ENCODE measurements around the gene CHRND. TPM values are rescaled to one million over a fixed set of nuclear protein-coding genes. Genes with fewer than 3 reads are reported as not detected.
A peak's percentile ranks its signal among the peaks of the same experiment; 100 is the strongest.

The CHRND gene
- polyA plus RNA-seq, 10 donors, result 88.9 to 152 (median 129) TPM

DNA sequence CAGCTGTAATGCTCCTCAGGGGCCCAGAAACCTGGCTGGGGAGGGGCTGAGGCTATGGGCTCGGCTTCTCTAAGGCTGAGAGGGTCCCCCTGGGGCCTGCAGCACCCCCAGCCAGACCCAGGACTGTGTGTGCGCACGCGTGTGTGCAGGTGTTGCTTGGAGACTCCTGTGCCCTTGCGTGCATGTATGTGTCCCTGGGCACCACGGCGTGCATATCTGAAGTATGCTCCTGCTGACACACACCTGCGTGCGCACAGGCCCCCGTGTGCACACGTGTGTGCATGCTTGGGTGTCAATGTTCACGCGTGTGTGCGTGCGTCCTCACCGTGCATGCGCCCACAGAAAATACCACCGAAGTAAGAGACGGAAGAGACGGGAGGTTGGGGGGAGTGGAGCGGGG, 23.4 kb upstream of the CHRND start:
- DNase-seq, result no peak

DNA sequence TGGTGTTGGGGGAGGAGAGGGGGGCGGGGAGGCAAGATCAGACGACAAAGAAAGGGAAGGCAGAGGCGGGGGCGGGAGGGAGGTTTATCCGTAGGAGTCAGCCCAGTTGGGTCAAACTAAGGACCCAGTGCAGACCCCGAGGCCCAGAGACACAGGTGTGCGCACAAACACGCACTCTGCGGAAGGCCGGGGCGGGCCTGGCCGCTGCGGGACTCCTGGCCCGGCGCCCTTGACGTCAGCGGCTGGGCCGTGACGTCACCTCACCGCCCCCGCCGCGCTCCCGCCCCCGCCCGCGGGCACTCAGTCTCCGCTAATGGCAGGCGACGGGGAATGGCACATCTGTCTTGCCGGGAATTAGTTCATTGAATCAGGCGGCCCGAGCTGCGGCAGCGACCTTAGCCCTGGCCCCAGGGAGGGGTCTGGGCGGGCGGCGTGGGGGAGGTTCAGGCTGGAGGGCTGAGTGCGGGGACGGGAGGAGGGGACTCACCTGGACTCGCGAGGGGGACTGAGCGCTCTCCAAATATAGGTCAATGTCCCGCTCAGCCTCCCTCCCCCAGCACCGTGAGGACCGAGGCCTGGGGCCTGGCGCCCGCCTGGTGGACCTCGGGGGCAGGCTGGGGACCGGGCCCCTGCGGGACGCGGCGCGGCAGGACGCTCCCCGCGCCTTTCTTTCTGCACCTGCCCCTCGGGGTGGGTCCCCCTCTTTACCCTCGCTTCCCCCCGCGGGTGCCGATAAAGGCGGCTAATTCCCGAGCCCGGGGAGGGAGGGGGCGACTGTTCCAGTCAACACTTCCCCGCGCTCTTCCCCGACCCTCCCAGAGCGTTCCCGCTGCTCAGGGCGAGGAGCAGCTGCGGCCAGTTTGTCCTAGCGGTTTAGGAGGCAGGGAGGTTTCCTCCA, 22.8 kb upstream of the CHRND start:
- DNase-seq, result peak in 1 of 3 donors; percentile 59

DNA sequence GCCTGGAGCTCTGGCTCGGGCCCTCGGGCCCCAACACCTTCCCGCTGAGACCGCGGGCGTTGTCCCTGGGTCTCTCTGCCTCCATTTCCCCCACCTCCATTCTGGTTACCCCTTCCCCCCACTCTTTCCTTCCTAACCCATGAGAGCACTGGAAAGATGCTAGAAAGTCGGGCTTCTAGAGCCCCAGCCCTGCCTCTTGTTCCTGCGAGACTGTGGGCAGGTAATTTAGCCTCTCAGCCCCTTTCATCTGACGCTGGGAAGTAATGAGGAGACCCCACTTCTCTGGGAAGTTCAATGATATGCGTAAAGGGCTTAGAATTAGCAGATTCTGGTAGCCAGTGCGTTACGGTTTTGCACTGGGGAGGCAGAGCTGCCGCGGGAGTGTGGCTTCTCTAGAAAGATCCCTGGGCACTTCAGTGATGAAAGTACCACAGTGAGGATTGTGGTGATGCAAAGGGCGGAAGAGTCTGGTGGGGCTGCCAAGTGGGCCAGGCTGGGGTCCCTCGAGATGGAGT, 22.1 kb upstream of the CHRND start:
- no peak for DNase-seq

DNA sequence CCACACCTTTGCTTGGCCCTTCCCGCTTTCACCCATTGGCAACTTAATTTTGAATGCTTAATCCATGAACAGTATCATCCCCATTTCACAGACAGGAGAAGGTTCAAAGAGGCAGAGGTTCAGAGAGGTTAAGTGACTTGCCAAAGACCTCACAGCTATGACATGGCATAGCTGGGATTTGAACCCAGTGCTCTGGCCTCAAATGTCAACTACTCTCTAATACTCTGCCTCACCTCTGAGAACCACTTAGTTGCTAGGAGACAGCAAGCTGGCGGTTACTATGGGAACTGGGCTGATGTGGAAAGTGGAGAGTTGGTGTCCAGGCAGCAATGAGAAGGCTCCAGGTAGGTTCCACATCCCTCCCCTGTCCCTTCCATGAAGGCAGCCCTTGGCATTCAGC, 21.5 kb upstream of the CHRND start:
- DNase-seq, result no peak

DNA sequence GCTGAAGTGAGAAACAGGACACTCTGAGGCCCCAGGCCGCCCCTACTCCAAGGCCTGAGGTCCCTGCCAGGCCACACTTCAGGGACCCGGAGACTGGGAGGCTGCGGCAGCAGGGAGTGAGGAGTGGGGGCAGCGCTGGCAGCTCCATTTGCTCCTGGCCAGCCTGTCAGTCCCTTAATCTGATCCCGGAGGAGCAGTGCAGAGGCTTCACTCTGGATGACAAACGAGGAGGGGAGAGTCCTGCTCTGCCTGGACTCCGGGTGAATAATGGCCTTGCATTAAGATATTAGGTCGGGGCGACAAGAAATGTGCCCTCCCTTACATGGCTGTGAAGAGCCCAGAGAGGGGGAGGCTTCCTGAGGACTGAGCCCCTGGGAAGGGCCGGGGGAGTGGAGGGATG, 20.1 kb upstream of the CHRND start:
- DNase-seq, result no peak

DNA sequence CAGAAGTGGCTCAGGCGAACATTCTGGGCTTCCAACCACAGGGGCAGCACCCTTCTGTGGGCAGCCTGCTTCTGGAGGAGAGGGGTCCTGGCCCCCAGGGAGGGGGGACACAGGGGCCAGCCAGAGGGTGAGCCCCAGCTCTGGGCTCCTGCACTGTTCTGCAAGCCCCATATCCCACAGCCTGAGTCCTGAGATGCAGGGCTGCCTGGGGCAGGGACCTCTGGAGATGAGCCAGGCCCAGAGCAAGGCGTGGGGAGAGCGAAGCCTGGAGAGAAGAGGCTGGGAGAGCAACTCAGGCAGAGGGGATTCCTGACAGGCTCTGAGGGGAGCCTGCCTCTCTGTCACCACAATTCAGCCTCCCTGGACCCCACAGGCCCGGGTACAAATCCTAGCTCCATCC, 19.3 kb upstream of the CHRND start:
- DNase-seq, result no peak

DNA sequence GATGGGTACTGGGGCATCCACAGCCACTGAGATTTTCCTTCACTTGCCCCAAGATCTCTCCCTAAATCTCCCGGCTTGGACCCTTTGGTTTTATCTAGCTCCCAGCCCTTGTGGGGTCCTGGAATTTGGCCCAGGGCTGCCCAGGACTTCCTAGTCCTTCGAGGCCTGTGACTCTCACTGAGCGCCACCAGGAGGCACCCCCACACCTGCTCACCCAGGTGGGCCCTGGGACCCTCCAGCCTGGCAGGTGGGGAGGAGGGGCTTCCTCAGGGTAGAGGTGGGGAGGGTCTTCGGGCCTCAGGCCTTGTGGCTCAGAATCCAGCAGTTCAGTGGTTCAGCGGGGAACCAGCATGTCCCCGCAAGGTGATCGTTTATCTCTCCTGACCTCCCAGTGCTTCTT, 17.7 kb upstream of the CHRND start:
- no peak for DNase-seq

DNA sequence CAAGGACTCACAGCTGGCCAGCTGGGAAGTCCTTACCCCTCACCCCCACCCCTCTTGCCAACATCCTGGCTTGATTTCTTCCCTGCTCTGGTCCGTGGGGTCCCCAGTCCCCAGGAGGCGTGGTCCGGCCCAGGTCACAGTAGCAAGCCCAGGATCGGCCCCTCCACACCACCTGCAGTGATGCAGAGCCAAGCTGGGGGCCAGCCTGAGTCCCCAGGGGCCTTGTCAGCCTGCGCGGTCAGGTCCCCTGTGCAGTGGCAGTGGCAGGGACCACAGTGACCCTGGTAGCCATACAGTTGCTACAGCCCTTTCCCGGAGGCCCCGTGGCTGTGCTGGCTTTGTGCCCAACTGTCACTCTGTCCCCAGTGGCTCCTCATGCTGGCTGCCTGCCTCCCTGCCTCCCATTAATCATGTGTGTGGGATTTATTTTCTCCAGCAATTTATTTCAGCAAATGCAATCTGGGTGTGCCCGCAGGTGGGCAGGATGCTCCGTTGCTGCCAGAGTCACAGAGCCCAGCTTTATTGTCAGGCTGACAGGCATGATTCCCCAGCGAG, 14.5 kb upstream of the CHRND start:
- DNase-seq, result no peak

DNA sequence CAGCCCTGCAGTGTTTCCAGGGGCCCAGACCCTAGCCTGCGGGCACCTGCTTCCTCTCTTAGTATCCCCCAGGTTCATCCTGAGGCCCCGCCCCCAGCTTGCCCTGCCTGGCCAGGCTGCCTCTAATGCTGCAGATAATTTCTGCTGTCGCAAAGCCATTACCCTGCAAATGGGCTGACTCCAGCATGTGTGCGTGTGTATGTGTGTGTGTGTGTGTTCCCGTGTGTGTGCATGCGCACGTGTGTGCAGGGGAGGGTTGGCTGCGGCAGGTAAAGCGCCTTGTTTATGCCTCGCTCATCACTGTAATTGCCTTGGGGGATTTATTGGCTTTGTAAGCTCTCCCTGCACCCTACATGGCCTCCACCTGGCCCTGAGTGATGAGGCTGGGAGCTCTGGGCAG, 13.4 kb upstream of the CHRND start:
- DNase-seq, result no peak

DNA sequence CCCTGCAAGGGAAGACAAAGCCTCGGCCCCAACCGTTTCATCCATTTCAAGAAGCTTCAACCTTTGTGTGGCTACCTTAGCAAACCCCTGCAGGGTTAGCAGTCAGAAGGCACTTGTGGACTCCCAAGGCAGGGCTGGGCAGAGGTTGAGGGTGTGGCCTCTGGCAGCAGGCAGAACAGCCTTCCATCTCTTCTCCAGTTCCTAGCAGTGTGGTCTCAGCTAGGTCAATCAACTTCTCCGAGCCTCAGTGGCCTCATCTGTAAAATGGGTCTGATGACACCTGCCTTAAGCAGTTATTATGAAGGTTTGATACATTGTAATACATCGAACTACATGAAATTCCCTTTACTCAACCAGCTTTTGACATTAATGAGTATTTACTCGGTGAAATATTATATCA, 12.6 kb upstream of the CHRND start:
- no peak for DNase-seq

DNA sequence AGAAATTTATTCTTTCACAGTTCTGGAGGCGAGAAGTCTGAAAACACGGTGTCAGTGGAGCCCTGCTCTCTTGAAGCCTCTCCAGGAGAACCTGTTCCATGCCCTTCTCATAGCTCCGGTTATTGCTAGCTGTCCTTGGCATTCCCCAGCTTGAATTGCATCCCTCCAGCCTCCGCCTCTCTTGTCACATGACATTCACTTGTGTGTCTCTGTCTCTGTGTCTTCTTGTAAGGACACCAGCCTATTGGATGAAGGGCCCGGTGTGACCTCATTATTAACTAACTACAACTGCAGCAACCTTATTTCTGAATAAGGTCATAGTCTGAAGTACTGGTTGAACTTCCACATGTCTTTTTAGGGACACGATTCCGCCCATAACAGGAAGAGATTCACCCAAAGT, 10.3 kb upstream of the CHRND start:
- DNase-seq, result no peak

DNA sequence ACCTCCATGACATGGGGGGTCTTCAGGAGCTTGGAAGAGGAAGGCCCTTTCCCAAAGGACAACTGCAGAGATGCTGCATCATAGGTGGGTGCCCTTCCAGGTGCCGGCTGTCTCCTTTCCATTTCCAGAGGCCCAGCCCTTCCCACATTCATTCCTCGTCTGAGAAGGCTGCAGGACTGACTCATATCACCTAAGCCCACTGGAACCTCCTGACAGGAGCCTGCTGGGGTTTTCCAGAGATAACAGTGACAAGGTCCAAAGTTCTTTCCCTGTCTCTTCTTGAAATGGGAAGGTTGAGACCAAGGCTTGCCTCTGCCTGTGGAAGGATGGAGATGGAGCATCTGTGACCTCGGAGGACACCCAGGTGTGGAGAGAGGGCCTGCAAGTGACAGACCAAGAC, 9.4 kb upstream of the CHRND start:
- no peak for DNase-seq

DNA sequence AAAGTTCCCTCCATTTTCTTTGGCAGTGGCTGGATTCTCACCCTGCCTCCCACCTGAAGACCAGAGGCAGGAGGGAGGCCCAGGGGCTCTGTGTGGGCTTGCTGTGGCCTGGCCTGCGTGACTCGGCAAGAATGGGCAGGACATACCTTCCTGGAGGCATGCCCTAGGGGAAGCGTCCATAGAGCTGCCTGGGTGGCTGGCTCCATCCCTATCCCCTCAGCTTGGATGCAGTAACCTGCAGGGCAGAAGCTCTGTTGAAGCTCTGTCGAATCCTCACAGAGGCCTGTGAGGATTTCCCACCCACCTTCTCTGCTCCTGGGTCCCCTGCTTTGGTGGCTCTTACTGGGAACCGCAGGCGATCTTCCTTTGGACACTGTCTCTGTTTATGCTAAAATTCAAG, 7.1 kb upstream of the CHRND start:
- no peak for DNase-seq

DNA sequence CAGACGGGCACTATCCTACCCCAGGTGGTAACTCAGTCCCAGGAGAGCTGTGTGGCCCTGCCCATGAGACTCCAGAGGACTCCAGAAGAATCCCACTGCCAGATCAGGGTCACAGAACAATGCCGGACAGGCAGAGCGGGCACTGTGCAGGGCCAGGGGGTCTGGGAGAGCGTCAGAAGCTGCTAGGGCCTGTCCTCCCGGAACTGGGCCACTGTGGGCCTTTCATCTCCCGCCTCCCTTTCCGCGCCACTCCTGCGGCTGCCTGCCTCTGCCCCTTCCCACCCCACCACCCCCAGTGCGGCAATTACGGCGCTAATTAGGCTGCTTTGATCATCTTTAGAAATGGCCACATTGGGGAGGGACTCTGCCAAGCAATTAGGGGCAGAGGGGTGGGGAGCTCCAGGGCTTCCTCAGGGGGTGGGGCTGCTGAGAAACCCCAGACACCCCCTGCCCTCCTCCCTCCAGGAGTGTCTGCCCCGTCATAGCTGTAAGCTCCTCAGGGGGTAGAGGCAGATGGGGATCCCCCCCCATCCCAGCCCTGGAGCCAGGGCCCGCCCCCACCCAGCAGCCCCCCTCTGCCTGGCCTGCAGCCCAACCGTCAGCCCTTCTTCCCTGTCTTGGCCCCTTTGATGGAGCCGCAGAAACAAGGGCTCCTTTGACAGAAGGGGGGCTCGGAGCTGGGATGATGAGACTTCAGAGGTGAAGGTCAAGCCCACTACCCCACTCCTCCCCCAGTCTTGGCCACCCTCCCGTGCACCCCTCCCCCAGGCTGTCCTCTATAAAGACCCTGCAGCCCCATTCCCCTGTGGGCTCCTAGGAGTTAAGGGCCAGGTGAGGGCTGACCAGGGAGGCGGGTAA, 6.2 kb upstream of the CHRND start, which contains the start of gene PRSS56:
Gene PRSS56, plus strand, starts transcription at position 808 of the 858 bp plus-strand sequence. CDS start 211 bp downstream, outside the sequence.
- DNase-seq, result no peak

DNA sequence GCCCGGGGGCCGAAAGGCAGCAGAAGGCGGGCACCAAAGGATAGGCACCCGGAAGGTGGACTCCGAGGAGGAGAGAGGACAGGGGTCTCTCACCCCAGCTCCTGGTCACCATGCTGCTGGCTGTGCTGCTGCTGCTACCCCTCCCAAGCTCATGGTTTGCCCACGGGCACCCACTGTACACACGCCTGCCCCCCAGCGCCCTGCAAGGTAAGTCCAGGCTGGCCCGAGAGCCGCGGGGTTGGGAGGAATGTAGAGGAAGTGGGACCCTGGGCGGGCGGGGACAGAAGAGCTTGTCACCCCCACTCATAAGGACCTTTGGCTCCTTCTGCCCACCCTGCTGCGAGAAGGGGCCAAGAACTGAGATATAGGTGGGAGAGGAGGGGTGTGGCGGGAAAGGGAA, 5.5 kb upstream of the CHRND start:
- no peak for DNase-seq

DNA sequence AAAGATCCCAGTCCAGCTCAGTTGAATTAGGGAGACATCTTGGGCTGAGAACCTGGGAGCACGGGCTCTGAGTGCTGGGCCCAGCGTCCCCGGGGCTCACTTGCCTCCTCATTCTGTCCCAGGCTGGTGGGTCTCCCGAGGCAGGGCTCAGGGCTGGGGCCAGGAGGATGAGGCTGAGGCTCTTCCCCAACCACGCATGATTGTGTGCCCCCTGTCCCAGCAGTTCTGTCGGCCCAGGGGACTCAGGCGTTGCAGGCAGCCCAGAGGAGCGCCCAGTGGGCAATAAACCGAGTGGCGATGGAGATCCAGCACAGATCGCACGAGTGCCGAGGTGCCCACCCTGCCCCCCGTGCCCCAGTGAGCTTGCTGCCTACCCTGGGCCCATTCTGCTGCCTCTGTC, 4.9 kb upstream of the CHRND start:
- DNase-seq, result no peak

DNA sequence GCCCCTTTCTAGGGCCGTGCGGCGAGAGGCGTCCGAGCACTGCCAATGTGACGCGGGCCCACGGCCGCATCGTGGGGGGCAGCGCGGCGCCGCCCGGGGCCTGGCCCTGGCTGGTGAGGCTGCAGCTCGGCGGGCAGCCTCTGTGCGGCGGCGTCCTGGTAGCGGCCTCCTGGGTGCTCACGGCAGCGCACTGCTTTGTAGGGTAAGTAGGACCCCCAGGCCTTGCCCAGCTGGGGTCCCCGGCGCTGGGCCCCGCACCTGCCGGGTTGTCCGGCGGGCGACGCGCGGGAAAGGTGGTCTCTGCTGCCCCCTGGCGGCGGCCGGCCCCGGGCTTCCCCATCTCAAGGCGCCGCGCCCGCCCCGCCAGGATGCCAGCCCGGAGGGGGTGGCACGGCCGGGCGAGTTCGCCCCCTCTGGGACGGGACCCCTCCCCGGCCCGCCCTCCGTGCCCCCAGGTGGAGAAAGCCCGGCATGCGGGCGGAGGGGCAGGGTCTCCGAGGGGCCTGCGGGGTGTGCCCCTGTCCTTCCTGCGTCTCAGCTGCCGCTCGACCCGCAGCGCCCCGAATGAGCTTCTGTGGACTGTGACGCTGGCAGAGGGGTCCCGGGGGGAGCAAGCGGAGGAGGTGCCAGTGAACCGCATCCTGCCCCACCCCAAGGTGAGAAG, 3.9 kb upstream of the CHRND start:
- peak in 1 of 3 donors; percentile 70 for DNase-seq

DNA sequence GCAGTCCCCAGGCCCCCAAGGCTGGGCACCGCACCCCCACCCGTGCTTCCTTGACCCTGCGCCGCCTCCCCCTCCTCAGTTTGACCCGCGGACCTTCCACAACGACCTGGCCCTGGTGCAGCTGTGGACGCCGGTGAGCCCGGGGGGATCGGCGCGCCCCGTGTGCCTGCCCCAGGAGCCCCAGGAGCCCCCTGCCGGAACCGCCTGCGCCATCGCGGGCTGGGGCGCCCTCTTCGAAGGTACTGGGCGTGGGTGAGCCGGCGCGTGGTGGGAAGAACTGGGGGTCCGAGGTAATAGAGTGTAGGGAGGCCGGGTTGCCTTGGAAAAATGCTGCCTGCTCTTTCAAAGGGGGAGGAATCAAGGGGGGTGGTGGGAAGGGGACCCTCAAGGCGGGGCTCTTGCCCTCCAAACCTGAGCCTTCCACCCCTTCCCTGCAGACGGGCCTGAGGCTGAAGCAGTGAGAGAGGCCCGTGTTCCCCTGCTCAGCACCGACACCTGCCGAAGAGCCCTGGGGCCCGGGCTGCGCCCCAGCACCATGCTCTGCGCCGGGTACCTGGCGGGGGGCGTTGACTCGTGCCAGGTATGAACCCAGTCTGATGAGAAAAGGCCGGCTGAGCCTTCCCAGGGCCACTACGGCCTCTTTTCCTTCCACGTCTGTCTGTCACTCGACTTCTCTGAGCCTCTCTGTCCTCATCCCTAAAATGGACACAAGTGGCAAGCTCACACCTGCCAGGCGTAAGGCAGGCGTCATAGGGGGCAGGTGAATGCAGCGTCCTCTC, 3.1 kb upstream of the CHRND start:
- DNase-seq, result no peak

DNA sequence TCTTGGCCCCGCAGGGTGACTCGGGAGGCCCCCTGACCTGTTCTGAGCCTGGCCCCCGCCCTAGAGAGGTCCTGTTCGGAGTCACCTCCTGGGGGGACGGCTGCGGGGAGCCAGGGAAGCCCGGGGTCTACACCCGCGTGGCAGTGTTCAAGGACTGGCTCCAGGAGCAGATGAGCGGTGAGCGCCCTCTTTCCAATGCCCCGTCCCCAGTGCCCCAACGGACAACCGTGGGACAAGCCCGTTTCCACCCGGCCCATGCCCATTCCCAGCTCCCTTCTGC, 2.6 kb upstream of the CHRND start:
- DNase-seq, result no peak

DNA sequence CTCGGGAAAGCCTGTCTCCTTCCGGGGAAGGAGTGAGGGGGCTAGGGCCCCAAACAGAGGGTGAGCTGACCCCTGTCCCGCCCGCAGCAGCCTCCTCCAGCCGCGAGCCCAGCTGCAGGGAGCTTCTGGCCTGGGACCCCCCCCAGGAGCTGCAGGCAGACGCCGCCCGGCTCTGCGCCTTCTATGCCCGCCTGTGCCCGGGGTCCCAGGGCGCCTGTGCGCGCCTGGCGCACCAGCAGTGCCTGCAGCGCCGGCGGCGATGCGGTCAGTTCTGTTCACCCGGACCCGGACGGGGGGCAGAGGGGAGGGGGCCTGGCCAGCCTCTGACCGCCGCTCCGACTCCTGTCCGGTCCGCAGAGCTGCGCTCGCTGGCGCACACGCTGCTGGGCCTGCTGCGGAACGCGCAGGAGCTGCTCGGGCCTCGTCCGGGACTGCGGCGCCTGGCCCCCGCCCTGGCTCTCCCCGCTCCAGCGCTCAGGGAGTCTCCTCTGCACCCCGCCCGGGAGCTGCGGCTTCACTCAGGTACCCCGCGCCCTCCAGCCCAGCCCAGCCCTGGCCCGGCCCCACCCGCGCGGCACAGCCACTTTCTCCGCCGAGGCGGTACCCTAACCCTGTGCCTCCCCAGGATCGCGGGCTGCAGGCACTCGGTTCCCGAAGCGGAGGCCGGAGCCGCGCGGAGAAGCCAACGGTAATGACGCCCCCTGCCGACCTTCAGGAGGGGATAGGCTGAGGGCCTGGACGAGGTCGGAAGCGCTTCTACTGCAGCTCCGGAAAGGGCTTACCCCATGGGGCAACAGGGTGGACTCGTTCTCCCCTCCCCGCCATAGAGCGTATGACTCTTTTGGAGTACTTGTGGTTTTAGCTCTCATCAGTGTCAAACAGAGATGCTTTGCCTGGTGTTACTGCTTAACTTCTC, 2.0 kb upstream of the CHRND start:
- peak in 2 of 3 donors; percentile 50 to 82 for DNase-seq

Data from muscle of back (tissue), 11 donors.